AG09319 (cell line): ENCODE measurements around the gene LCE3C.

Experiments used
- DNase-seq: peaks from one replicate; pipeline ENCODE4 v3.0.0-alpha.2; 2010; ENCODE audit warnings: low read depth; ENCODE audit errors: extremely low read depth
- TF ChIP-seq, protein P1 (sequence below): IDR thresholded peaks from 2 replicates; pipeline ENCODE4 v1.5.1; 2011; ENCODE audit warnings: low read depth, mild to moderate bottlenecking, inconsistent platforms, low read length, moderate library complexity

Gene LCE3C

GRCh38 chr1:152582647-152583046 lies 17.4 kb upstream of the LCE3C start:
- DNase-seq: no peak

GRCh38 chr1:152585586-152585985 lies 14.4 kb upstream of the LCE3C start:
- DNase-seq: no peak
- TF ChIP-seq, protein P1, sequence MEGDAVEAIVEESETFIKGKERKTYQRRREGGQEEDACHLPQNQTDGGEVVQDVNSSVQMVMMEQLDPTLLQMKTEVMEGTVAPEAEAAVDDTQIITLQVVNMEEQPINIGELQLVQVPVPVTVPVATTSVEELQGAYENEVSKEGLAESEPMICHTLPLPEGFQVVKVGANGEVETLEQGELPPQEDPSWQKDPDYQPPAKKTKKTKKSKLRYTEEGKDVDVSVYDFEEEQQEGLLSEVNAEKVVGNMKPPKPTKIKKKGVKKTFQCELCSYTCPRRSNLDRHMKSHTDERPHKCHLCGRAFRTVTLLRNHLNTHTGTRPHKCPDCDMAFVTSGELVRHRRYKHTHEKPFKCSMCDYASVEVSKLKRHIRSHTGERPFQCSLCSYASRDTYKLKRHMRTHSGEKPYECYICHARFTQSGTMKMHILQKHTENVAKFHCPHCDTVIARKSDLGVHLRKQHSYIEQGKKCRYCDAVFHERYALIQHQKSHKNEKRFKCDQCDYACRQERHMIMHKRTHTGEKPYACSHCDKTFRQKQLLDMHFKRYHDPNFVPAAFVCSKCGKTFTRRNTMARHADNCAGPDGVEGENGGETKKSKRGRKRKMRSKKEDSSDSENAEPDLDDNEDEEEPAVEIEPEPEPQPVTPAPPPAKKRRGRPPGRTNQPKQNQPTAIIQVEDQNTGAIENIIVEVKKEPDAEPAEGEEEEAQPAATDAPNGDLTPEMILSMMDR: no peak

More at GRCh38 chr1:152582647-152583046, 17.4 kb upstream of the LCE3C start:
- TF ChIP-seq, protein P1: no peak

- TF ChIP-seq, protein P1: no peak
- no peak for DNase-seq
Observed at GRCh38 chr1:152596986-152597385, 3.0 kb upstream of the LCE3C start.

GRCh38 chr1:152613511-152613910 lies 13.5 kb downstream of the LCE3C start, which contains the start of gene LCE3B:
Gene LCE3B, plus strand, starts transcription at chr1:152613811. Its CDS starts 0 bp downstream, at chr1:152613811.
- TF ChIP-seq, protein P1: no peak

GRCh38 chr1:152621993-152622392 lies 22.0 kb downstream of the LCE3C start:
- TF ChIP-seq, protein P1: no peak
- no peak for DNase-seq

More at GRCh38 chr1:152613511-152613910, 13.5 kb downstream of the LCE3C start, which contains the start of gene LCE3B:
- no peak for DNase-seq

- DNase-seq: no peak
- TF ChIP-seq, protein P1: no peak
Observed at GRCh38 chr1:152622803-152623202, 22.8 kb downstream of the LCE3C start, which contains the start of gene LCE3A. Gene LCE3A, minus strand, starts transcription at chr1:152623103. Its CDS starts 0 bp downstream, at chr1:152623103.

- no peak for DNase-seq
- TF ChIP-seq, protein P1: no peak; the same call in 1 of the 2 replicates
Observed at GRCh38 chr1:152623203-152623844, 23.3 kb downstream of the LCE3C start.
